HL-60/S4 (cell line): ENCODE data around the gene ZDHHC24.

Experiments
- in situ Hi-C: fragments of 300-500 bp; cut with MboI; formaldehyde crosslinking; loops from 2 replicates; pipeline ENCODE4 v1.14.3; 2022; ENCODE audit warnings: low sequenced_read_pairs

Gene ZDHHC24

GRCh38 chr11:66475349-66476172 is 70.3 kb downstream of the ZDHHC24 start:
- in situ Hi-C loops: no loop called here

DNA sequence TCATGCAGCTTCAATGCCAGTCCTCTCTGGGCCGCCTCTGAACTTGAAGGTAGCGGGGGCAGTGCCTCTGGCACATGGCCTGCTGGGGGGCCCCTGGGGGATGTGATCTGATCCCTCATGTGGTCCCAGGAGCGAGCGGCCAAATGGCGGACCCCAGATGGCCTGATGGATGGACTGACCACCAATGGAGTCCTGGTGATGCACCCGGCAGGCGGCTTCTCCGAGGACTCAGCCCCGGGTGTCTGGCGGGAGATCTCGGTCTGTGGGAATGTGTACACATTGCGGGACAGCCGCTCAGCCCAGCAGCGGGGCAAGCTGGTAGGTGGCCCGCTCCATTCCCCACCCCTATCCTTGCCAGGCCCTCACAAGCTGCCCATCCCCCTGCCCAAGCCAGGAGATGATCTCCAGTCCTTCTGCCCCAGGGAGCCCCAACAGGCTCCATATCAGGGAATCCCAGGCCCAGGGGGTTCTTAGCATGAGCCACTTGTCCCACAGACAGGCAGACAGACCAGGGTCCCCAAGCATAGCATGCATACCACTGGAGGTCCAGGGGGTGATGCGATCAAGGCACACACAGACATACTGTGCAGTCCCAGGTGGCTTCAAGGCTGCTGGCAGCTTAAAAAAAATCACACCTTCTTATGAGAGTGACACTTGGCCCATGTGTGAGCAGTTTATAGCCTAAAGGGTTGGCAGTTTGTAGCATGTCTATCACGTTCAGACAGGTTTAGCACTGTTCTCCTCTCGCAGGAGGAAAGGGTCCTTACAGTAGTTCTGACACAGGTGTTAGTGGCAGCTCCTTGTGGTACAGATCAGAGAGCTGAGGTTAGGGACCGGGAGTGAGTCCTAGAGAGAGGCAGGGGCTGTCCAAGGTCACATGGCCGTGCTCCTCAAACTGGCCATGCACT is 72.0 kb downstream of the ZDHHC24 start:
- in situ Hi-C loops: no loop called here

- in situ Hi-C loops: no loop called here
Observed at GRCh38 chr11:66473167-66473566, 72.7 kb downstream of the ZDHHC24 start.

GRCh38 chr11:66472054-66472453 is 73.8 kb downstream of the ZDHHC24 start:
- in situ Hi-C loops: no loop called here

- in situ Hi-C loops: no loop called here
Observed at GRCh38 chr11:66471142-66471541, 74.7 kb downstream of the ZDHHC24 start.
